CD4-positive, alpha-beta T cell (primary cell): Measurements from ENCODE around the gene IFT43. TPM values are rescaled to one million over a fixed set of nuclear protein-coding genes. Genes with fewer than 3 reads are reported as not detected.

Source experiments
- ATAC-seq: fragments of 200-7000 bp; cut with Tn5 transposase; one replicate; pipeline ENCODE4 v1.10.0; 2022; ENCODE audit warnings: mild to moderate bottlenecking; ENCODE audit not compliant: poor library complexity
- CTCF ChIA-PET: fragments of 350-600 bp; sonication (Branson Sonifier 250); formaldehyde crosslinking; loops from one replicate; lab custom pipeline; 2021; ENCODE audit warnings: antibody characterized with exemption, inconsistent platforms; lab: Charles Lee
- POLR2A ChIA-PET: fragments of 350-600 bp; sonication (Branson Sonifier 250); formaldehyde crosslinking; loops from one replicate; lab custom pipeline; 2021; ENCODE audit warnings: antibody characterized with exemption, inconsistent platforms; lab: Charles Lee
- DNase-seq, 14 experiments: peaks; one replicate each; pipeline ENCODE4 v3.0.0-alpha.2; 2013 to 2020; ENCODE audit warnings: mixed read lengths in 2 of 14
- H3K27ac ChIP-seq, 2 donors: one replicate each; pipeline versions ENCODE4 v1.5.1 to v1.7.0; 2013; ENCODE audit warnings: low read length in 2 of 2, low read depth in 1 of 2, mild to moderate bottlenecking in 1 of 2
- H3K27me3 ChIP-seq, 2 experiments: 1 replicate in 1 of 2; 2 replicates in 1 of 2; pipeline versions ENCODE4 v1.6.1 to v1.7.0; 2013; ENCODE audit warnings: low read length in 2 of 2, control low read depth in 1 of 2, mild to moderate bottlenecking in 1 of 2, moderate library complexity in 1 of 2; ENCODE audit not compliant: insufficient read depth in 2 of 2, control insufficient read depth in 1 of 2
- H3K36me3 ChIP-seq: one replicate; pipeline ENCODE4 v1.6.1; 2013; ENCODE audit warnings: low read length, control low read depth; ENCODE audit not compliant: insufficient read depth
- H3K4me1 ChIP-seq: one replicate; pipeline ENCODE4 v1.6.1; 2013; ENCODE audit warnings: low read length, control low read depth; ENCODE audit not compliant: insufficient read depth
- H3K4me3 ChIP-seq: one replicate; pipeline ENCODE4 v1.5.1; 2013; ENCODE audit warnings: mild to moderate bottlenecking, low read length, moderate library complexity
- H3K9me3 ChIP-seq, 2 experiments: 1 replicate in 1 of 2; 2 replicates in 1 of 2; pipeline versions ENCODE4 v1.6.1 to v1.7.0; 2013; ENCODE audit warnings: low read length in 2 of 2, mild to moderate bottlenecking in 2 of 2, control low read depth in 1 of 2, moderate library complexity in 1 of 2; ENCODE audit not compliant: control insufficient read depth in 1 of 2, insufficient read depth in 1 of 2
- H3K27ac Mint-ChIP-seq: one replicate; pipeline ENCODE4 v1.8.0; 2020; ENCODE audit warnings: mixed read lengths
- H3K27me3 Mint-ChIP-seq: one replicate; pipeline ENCODE4 v1.8.0; 2021; ENCODE audit warnings: mixed read lengths
- H3K36me3 Mint-ChIP-seq: one replicate; pipeline ENCODE4 v1.8.0; 2021; ENCODE audit warnings: low read depth, mixed read lengths
- H3K4me1 Mint-ChIP-seq: one replicate; pipeline ENCODE4 v1.8.0; 2021; ENCODE audit warnings: low read depth, mixed read lengths
- H3K4me3 Mint-ChIP-seq: one replicate; pipeline ENCODE4 v1.8.0; 2020; ENCODE audit warnings: mild to moderate bottlenecking, mixed read lengths
- H3K9me3 Mint-ChIP-seq: one replicate; pipeline ENCODE4 v1.8.0; 2020; ENCODE audit warnings: mixed read lengths
- intact Hi-C, 2 experiments: fragments of 100-400 bp; cut with DNase I in 1 of 2; cut with micrococcal nuclease in 1 of 2; formaldehyde crosslinking; loops; one replicate each; pipeline versions ENCODE4 v1.15.1 to v1.9.0; 2023 to 2025; cut with DNase I, micrococcal nuclease
- total RNA-seq, 174 experiments: library from RNA in 2 of 174; stranded (reverse) in 2 of 174; gene quantifications; one replicate each; pipeline ENCODE4 v1.2.3 and lab custom pipeline; 2021 to 2026
- TF ChIP-seq, protein P1 (sequence below): fragments of 200-600 bp; IDR thresholded peaks from one replicate; pipeline ENCODE4 v1.8.0; 2022; ENCODE audit warnings: antibody characterized with exemption, mild to moderate bottlenecking

Gene IFT43
- total RNA-seq, 2 experiments from 2014 or later, result 10.0 to 11.1 TPM

DNA sequence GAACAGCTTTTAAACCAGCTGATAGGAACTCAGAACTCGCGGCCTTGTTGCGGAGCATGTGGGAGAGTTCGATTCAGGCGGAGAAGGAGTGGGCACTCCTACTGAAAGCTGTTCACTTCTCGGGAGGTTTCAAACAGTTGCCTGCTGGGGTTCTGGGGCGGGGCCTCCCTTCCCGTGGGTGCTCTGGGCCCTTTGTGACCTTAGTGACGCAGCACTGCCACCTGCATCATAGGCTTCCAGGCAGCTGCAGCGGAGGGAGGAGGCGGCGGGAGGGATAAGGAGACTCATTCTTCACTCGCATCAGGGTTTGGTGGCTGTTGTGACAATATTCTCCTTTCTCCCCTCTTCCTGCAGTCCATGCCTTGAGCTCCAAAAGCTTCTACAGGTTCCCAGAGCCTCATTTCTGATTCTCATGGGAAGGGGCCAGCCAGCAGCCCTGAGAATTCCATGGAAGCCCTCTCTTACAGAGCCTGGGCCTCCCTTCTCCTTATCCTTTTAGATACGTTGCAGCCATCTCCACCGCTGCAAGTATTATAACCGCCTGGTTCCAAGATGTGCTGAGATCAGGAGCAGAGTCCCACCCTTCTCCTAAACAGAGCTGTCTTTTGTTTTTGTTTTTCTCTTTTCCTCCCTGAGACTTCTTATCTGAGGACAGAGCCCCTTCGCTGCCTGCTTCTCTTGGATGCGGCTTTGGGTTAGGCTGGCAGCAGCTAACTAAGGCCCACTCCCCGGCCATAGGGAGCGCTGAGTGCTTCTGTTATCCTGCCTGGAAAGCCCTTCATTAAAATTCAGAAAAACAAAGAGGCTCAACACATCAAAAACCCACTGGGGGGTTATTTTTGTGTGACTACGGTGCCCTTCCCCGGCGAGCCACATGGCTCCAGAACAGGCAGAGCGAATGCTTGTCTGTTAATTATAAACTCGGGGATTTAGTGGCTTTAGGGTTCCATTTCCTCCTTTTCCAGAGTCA, 98.5 kb downstream of the IFT43 start:
- Mint-ChIP-seq H3K36me3 (peaks cover 7% of the 10 kb centered on the region), H3K27ac (no peak overlapping the region), H3K4me3 (no peak overlapping the region), H3K27me3 (no peaks in the 10 kb centered on the region), H3K4me1 (no peaks in the 10 kb centered on the region), H3K9me3 (no peaks in the 10 kb centered on the region)
- no peaks in the 10 kb centered on the region for H3K27me3 ChIP-seq
- H3K4me1 ChIP-seq, result no peaks in the 10 kb centered on the region
- H3K27ac ChIP-seq, result no peak overlapping the region
- POLR2A ChIA-PET, result no interaction called here
- no peaks in the 10 kb centered on the region for H3K36me3 ChIP-seq
- no peak overlapping the region for H3K4me3 ChIP-seq
- intact Hi-C loops, result no loop called here
- ATAC-seq, result no peak
- no peaks in the 10 kb centered on the region for H3K9me3 ChIP-seq
- CTCF ChIA-PET, result no interaction called here
- TF ChIP-seq, protein P1, sequence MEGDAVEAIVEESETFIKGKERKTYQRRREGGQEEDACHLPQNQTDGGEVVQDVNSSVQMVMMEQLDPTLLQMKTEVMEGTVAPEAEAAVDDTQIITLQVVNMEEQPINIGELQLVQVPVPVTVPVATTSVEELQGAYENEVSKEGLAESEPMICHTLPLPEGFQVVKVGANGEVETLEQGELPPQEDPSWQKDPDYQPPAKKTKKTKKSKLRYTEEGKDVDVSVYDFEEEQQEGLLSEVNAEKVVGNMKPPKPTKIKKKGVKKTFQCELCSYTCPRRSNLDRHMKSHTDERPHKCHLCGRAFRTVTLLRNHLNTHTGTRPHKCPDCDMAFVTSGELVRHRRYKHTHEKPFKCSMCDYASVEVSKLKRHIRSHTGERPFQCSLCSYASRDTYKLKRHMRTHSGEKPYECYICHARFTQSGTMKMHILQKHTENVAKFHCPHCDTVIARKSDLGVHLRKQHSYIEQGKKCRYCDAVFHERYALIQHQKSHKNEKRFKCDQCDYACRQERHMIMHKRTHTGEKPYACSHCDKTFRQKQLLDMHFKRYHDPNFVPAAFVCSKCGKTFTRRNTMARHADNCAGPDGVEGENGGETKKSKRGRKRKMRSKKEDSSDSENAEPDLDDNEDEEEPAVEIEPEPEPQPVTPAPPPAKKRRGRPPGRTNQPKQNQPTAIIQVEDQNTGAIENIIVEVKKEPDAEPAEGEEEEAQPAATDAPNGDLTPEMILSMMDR, result no peak
- no peak for DNase-seq

DNA sequence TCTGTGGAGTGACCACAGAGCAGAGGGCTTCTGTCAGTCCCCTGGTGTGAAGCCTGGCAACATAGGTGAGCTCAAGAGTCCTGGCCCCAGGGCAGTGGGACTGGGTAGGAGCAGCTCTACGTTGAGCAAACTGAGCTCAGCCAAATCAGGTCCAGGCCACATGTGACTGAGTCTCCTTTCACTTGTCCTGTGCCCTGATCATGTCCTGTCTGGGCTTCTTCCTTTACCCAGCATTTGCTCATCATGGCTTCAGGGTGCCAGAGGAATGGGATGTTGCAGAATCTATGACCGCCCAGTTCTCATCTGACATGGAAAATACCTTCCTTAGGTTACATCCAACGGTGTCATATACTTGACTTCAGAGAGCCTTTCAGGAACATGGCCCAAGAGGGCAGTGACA, 99.8 kb downstream of the IFT43 start:
- Histone ChIP-seq H3K36me3 (no peaks in the 10 kb centered on the region), H3K27ac (no peak overlapping the region), H3K4me1 (no peaks in the 10 kb centered on the region), H3K9me3 (no peaks in the 10 kb centered on the region), H3K4me3 (no peak overlapping the region), H3K27me3 (no peaks in the 10 kb centered on the region)
- Mint-ChIP-seq H3K36me3 (peaks cover 7% of the 10 kb centered on the region), H3K9me3 (no peaks in the 10 kb centered on the region), H3K27me3 (no peaks in the 10 kb centered on the region), H3K27ac (no peak overlapping the region), H3K4me3 (no peak overlapping the region), H3K4me1 (no peaks in the 10 kb centered on the region)
- intact Hi-C loops, result no loop called here
- DNase-seq (no peak), ATAC-seq (no peak)
- ChIA-PET POLR2A (no interaction called here), CTCF (no interaction called here)
- TF ChIP-seq, protein P1, result no peak

GRCh38 chr14:76086636-76087035, 101.1 kb downstream of the IFT43 start:
- DNase-seq (no peak), ATAC-seq (no peak)
- Mint-ChIP-seq H3K4me3 (no peak overlapping the region), H3K36me3 (peaks cover 7% of the 10 kb centered on the region), H3K27me3 (no peaks in the 10 kb centered on the region), H3K27ac (no peak overlapping the region), H3K9me3 (no peaks in the 10 kb centered on the region), H3K4me1 (no peaks in the 10 kb centered on the region)
- intact Hi-C loops, result no loop called here
- ChIA-PET CTCF (no interaction called here), POLR2A (no interaction called here)
- Histone ChIP-seq H3K9me3 (no peaks in the 10 kb centered on the region), H3K36me3 (no peaks in the 10 kb centered on the region), H3K27me3 (no peaks in the 10 kb centered on the region), H3K4me1 (no peaks in the 10 kb centered on the region), H3K27ac (no peak overlapping the region), H3K4me3 (no peak overlapping the region)
- TF ChIP-seq, protein P1, result no peak
